AG04449 (cell line): Measurements from ENCODE around the gene PLA2G4B.

Source experiments
- CTCF ChIA-PET: fragments of 350-600 bp; formaldehyde crosslinking; extraction: SDS; loops from one replicate; lab custom pipeline; 2021; ENCODE audit warnings: antibody characterized with exemption; lab: Yijun Ruan, JAX
- POLR2A ChIA-PET: fragments of 400-600, 350-600 bp; formaldehyde crosslinking; extraction: SDS; loops from one replicate; lab custom pipeline; 2020; ENCODE audit warnings: antibody characterized with exemption, inconsistent platforms; lab: Yijun Ruan, JAX
- DNase-seq: peaks from one replicate; pipeline ENCODE4 v3.0.0-alpha.2; 2010; ENCODE audit warnings: low read depth, low spot score
- H3K4me3 ChIP-seq: 2 replicates; pipeline ENCODE4 v1.5.1; 2011; ENCODE audit warnings: low read depth, mild to moderate bottlenecking, control low read depth, low read length
- CTCF ChIP-seq: IDR thresholded peaks from one replicate; pipeline ENCODE4 v1.5.1; 2011; ENCODE audit warnings: mild to moderate bottlenecking, moderate library complexity, low read length, control low read depth, inconsistent platforms; ENCODE audit not compliant: insufficient read depth; ENCODE audit errors: missing control alignments

PLA2G4B gene

GRCh38 chr15:41798607-41799487 is 39.8 kb upstream of the PLA2G4B start:
- no peak overlapping the region for H3K4me3 ChIP-seq
- DNase-seq: no peak
- ChIA-PET CTCF (interaction anchor here (5.1 to 17.2 kb wide), 4 partner anchors 12 to 24 kb away, joined by 72 to 756 read pairs (median 132); partner anchors contain the start of gene MAPKBP1), POLR2A (no interaction called here)
- TF ChIP-seq CTCF: no peak

GRCh38 chr15:41799488-41799805 is 39.2 kb upstream of the PLA2G4B start:
- no peak for DNase-seq
- no peak for TF ChIP-seq CTCF
- ChIA-PET POLR2A (no interaction called here), CTCF (interaction anchor here (5.1 to 17.2 kb wide), 2 partner anchors 11 to 24 kb away, joined by 72 to 756 read pairs; partner anchors contain the start of gene MAPKBP1)
- no peak overlapping the region for H3K4me3 ChIP-seq

- DNase-seq: no peak
- CTCF ChIA-PET: interaction anchor here (1.0 to 17.2 kb wide), 3 partner anchors 9 to 77 kb away, joined by 3 to 756 read pairs (median 72); partner anchors contain the start of gene MAPKBP1
- no peak for TF ChIP-seq CTCF
- POLR2A ChIA-PET: no interaction called here
- no peak overlapping the region for H3K4me3 ChIP-seq
These were observed 37.5 kb upstream of the PLA2G4B start for GRCh38 chr15:41801185-41801584.

GRCh38 chr15:41801850-41802455 is 36.7 kb upstream of the PLA2G4B start:
- no peak overlapping the region for H3K4me3 ChIP-seq
- ChIA-PET CTCF (interaction anchor here (0.6 to 17.2 kb wide), 5 partner anchors 9 to 302 kb away, joined by 3 to 756 read pairs (median 3); partner anchors contain the start of gene MAPKBP1), POLR2A (no interaction called here)
- no peak for DNase-seq
- no peak for TF ChIP-seq CTCF

GRCh38 chr15:41804361-41804760 is 34.3 kb upstream of the PLA2G4B start:
- no peak for DNase-seq
- no peak overlapping the region for H3K4me3 ChIP-seq
- CTCF ChIA-PET: interaction anchor here (0.6 to 17.2 kb wide), 5 partner anchors 12 to 338 kb away, joined by 3 to 756 read pairs (median 3); partner anchors contain the start of gene MAPKBP1
- POLR2A ChIA-PET: no interaction called here
- no peak for TF ChIP-seq CTCF
